GM20000 (cell line): Measurements from ENCODE around the gene TMEM87A.

Source experiments
- DNase-seq: peaks from one replicate; pipeline ENCODE4 v3.0.0; 2012; ENCODE audit warnings: low spot score
- CTCF ChIP-seq: IDR thresholded peaks from 2 replicates; pipeline ENCODE4 v1.5.1; 2012; ENCODE audit warnings: mild to moderate bottlenecking, control low read depth; ENCODE audit errors: extremely low read depth, missing control alignments

Gene TMEM87A

GRCh38 chr15:42163291-42163690 is 109.9 kb downstream of the TMEM87A start:
- no peak for DNase-seq
- no peak for TF ChIP-seq CTCF
